Measurements from ENCODE around the gene CTNNBIP1.

GRCh38 chr1:9890224-9890731 lies 19.8 kb downstream of the CTNNBIP1 start:
- no peak for TF ChIP-seq CTCF (IDR thresholded peaks at IDR 0.05; ENCODE audit: low read length)
- TF ChIP-seq EZH2 (IDR thresholded peaks at IDR 0.05; ENCODE audit: borderline replicate concordance, low read length): no peak
